Mesothelial cell of epicardium (in vitro differentiated cells): ENCODE measurements around the gene CDC42EP4. TPM values are rescaled to one million over a fixed set of nuclear protein-coding genes. Genes with fewer than 3 reads are reported as not detected.

Experiments
- DNase-seq, 2 experiments: peaks; one replicate each; pipeline ENCODE4 v3.0.0; 2021; ENCODE audit warnings: low spot score in 2 of 2; ENCODE audit not compliant: unreplicated experiment in 2 of 2
- H3K27ac Mint-ChIP-seq: 2 replicates; pipeline ENCODE4 v1.8.0; 2021; ENCODE audit warnings: mixed read lengths
- H3K27me3 Mint-ChIP-seq: 2 replicates; pipeline ENCODE4 v1.8.0; 2021; ENCODE audit warnings: low read depth, mixed read lengths
- H3K36me3 Mint-ChIP-seq: 2 replicates; pipeline ENCODE4 v1.8.0; 2021; ENCODE audit warnings: mixed read lengths
- H3K4me1 Mint-ChIP-seq: 2 replicates; pipeline ENCODE4 v1.8.0; 2021; ENCODE audit warnings: mixed read lengths
- H3K4me3 Mint-ChIP-seq: 2 replicates; pipeline ENCODE4 v1.8.0; 2021; ENCODE audit warnings: mild to moderate bottlenecking, moderate library complexity, mixed read lengths
- H3K9me3 Mint-ChIP-seq: 2 replicates; pipeline ENCODE4 v1.8.0; 2021; ENCODE audit warnings: mixed read lengths
- CTCF ChIP-seq: fragments of 200-600 bp; sonication (generic); IDR thresholded peaks from one replicate; pipeline ENCODE4 v1.5.0; 2021; ENCODE audit warnings: antibody characterized with exemption; ENCODE audit not compliant: unreplicated experiment
- total RNA-seq: library from RNA; stranded (reverse); gene quantifications from 3 replicates; pipeline ENCODE4 v1.2.1, GENCODE V29; 2021

The CDC42EP4 gene
- total RNA-seq, 1 donor from 2014 or later: 70.3 TPM

GRCh38 chr17:73357981-73358380 is 46.2 kb upstream of the CDC42EP4 start:
- no peaks in the 10 kb centered on the region for H3K27me3 Mint-ChIP-seq
- H3K36me3 Mint-ChIP-seq: no peaks in the 10 kb centered on the region
- peaks cover 22% of the 10 kb centered on the region for H3K4me1 Mint-ChIP-seq
- no peak for TF ChIP-seq CTCF
- no peaks in the 10 kb centered on the region for H3K9me3 Mint-ChIP-seq
- DNase-seq: no peak
- H3K4me3 Mint-ChIP-seq: no peak overlapping the region
- H3K27ac Mint-ChIP-seq: no peak overlapping the region

DNA sequence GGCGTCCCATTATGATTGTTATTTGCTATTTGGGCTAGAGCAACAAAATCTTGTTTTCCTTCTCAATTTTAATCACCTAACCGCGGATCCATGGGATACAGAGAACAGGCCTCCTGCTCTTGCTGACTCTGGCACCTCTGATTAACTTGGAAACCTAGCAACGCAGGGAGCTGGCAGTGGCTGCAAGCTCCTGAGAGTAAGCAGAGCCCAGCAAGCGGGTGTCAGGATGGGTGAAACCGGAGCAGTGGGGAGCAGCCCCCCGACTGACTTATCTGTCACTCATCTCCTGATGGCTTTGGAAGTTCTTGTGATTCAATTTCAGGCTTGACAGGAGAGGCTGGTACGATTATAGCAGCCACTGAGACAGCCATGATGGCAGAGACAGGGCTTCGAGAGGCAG is 45.5 kb upstream of the CDC42EP4 start:
- Mint-ChIP-seq H3K27me3 (no peaks in the 10 kb centered on the region), H3K4me1 (peaks cover 22% of the 10 kb centered on the region), H3K36me3 (no peaks in the 10 kb centered on the region), H3K9me3 (no peaks in the 10 kb centered on the region), H3K27ac (no peak overlapping the region), H3K4me3 (no peak overlapping the region)
- TF ChIP-seq CTCF: no peak
- no peak for DNase-seq

DNA sequence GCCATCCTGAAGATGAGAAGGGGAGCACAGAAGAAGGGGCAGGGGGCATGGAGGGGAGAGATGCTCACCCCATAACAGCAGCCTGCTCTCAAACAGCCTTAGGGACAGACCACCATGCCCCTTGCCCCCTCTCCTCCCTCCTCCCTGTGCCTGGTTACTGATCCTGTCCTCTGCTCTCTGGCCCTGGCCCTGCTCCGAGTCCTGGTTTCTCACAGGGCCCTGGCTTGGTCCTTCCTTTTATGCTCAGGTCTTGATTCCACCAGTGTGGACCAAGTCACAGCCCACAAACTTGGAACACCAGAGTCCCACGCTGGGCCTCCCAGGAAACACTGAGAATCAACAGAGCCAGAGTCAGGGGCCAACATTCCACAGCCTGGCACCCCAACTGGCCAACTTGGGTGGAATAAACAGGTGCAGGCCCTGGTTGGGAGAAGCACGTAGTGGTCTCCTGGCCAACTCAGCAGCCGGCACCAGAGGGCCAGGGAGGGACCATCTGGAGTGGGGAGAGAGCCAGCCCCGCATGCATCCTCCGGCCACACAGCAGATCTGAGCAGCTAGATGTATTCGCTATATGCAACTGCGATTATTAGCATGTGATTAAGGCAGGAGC is 44.9 kb upstream of the CDC42EP4 start:
- Mint-ChIP-seq H3K9me3 (no peaks in the 10 kb centered on the region), H3K4me3 (no peak overlapping the region), H3K4me1 (peaks cover 20% of the 10 kb centered on the region), H3K36me3 (no peaks in the 10 kb centered on the region), H3K27ac (no peak overlapping the region), H3K27me3 (no peaks in the 10 kb centered on the region)
- TF ChIP-seq CTCF: no peak
- DNase-seq: no peak

- no peaks in the 10 kb centered on the region for H3K9me3 Mint-ChIP-seq
- no peak overlapping the region for H3K4me3 Mint-ChIP-seq
- H3K27me3 Mint-ChIP-seq: no peaks in the 10 kb centered on the region
- DNase-seq: no peak
- H3K27ac Mint-ChIP-seq: no peak overlapping the region
- H3K4me1 Mint-ChIP-seq: peaks cover 5% of the 10 kb centered on the region
- TF ChIP-seq CTCF: no peak
- H3K36me3 Mint-ChIP-seq: peaks cover 3% of the 10 kb centered on the region
Observed at GRCh38 chr17:73354423-73355284, 42.9 kb upstream of the CDC42EP4 start.

- no peak overlapping the region for H3K4me3 Mint-ChIP-seq
- DNase-seq: no peak
- no peaks in the 10 kb centered on the region for H3K9me3 Mint-ChIP-seq
- no peak for TF ChIP-seq CTCF
- H3K36me3 Mint-ChIP-seq: peaks cover 3% of the 10 kb centered on the region
- H3K27me3 Mint-ChIP-seq: no peaks in the 10 kb centered on the region
- no peak overlapping the region for H3K27ac Mint-ChIP-seq
- H3K4me1 Mint-ChIP-seq: peaks cover 24% of the 10 kb centered on the region
Observed at GRCh38 chr17:73352261-73352660, 40.5 kb upstream of the CDC42EP4 start.
